ENCODE results near the gene GRIN2D.
"Not testable (repeated sequence)": the region's sequence is repeated elsewhere in the genome, so short reads cannot be mapped to it uniquely, and the experiment has no call there.

GRIN2D gene

DNA sequence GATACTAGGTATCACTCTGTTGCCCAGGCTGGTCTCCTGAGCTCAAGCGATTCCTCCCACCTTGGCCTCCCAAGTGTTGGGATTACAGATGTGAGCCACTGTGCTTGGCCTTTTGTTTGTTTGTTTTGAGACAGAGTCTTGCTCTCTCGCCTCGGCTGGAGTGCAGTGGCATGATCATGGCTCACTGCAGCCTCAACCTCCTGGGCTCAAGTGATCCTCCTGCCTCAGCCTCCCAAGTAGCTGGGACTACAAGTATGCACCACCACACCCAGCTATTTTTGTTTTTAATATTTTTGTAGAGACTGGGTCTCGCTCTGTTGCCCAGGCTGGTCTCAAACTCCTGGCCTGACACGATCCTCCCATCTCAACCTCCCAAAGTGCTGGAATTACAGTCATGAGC is 21.7 kb upstream of the GRIN2D start:
- DNase-seq (ENCODE audit: low read depth) = not testable (repeated sequence)

DNA sequence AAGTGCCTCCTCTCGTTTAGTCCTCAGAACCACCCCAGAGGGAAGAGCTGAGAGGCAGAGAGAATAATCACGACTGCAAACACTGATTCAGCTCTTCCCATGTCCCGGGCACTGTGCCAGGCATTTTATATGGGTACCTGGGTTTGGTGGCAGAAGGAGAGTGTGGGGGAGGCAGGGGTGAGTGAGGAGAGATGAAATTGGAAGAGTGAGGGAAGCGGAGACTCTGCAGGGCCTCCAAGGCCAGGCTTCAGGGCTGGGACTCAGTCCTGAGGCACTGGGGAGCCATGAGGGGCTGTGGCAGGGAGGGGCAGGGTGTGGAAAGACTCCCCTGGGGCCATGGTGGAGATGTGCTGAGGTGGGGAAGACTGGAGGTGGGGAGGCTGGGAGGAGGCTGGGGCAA is 20.6 kb upstream of the GRIN2D start:
- no peak for DNase-seq (ENCODE audit: low read depth)

DNA sequence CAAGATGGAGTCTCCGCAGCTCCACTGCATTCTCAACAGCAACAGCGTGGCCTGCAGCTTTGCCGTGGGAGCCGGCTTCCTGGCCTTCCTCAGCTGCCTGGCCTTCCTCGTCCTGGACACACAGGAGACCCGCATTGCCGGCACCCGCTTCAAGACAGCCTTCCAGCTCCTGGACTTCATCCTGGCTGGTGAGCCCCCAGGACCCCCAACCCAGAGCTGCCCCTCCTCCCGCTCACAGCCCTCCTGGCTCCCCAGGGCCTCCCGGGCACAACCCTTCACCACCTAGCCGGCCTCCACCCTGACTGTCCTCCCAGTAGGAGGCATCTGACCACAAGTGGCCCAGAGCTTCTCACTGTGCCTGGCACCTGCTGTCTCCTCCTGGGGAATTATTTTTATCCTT is 19.9 kb upstream of the GRIN2D start:
- no peak for DNase-seq (ENCODE audit: low read depth)

DNA sequence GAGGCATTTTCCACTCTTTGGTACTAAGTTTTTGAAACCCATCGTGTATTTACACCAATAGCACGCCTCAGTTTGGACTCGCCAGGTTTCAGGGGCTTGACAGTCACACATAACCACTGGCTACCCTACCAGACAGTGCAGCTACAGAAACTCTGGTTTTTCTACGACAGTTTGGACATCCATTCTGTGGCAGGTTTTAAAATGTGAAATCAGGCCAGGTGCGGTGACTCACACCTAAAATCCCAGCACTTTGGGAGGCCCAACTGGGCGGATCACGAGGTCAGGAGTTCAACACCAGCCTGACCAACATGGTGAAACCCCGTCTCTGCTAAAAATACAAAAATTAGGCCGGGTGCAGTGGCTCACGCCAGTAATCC is 15.3 kb upstream of the GRIN2D start:
- no peak for DNase-seq (ENCODE audit: low read depth)

DNA sequence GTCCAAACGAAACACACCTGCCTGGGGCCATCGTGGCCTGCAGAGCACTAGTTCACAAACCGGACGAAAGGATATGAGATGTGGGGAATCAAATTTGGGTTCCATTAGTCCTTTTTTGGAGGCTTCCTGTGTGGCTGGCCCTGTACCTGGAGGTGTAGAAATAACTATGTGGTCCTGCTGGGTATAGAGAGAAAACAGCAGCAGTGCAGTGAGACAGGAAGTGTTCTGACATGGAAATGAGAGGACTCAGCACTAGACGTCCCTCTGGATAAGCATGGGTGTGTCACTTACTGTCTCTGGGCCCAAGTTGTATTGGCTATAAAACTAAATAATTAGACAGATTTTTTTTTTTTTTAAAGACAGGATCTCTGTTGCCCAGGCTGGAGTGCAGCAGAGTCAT is 14.4 kb upstream of the GRIN2D start:
- DNase-seq (ENCODE audit: low read depth) = no peak

DNA sequence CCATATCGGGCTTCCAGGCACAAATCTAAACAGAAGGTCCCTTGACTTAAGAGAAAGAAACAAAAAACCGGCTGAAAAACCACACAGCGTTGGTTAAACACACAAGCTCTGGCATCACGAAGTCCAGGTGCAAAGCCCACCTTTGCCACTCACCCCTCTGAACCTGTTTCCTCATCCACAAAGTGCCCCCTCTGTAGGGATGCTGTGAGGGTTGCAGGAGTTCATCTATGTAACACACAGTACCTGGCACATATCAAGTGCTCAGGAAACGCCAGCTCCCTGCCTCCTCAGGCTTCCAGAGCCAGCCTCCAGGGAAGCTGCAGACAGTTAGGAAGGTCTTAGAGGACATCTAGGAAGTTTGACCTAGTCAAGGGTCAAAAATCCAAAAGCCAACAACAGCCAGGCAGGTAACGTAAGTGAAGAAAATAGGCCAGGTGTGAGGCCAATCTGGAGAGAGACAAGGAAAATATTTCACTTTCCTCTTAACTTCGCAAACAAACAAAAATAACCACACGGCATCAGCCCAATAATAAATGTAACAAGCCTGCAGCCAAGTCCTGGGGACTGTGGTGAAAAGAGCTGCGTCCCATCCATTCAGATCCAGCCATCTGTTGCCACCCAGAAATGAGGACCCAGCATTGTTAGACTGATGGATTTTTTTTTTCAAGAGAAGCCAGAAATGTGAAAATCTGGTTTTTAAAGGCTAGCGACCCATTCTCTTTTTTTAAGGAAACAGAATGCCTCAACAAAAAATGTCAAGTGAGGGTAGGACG is 12.1 kb upstream of the GRIN2D start:
- DNase-seq (ENCODE audit: low read depth) = no peak

DNA sequence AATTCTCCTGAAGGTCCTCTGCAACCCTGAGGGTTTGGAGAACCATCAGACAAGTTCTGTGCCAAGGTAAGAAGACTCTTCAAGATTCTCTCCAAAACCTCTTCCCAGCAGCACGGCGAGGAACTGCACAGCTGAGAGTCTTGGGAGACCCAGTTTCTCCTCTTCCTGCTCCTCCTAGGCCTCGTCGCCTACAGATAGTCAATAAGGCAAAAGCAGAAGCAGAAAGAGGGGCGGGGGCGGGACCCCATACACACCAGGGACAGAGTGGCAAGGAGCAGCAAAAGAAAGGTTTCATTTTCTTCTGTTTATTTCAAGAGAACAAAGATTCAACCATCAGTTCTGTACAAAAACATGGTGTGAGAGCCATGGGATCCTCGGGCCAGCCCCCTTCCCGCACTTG is 11.2 kb upstream of the GRIN2D start:
- DNase-seq (ENCODE audit: low read depth) = no peak

DNA sequence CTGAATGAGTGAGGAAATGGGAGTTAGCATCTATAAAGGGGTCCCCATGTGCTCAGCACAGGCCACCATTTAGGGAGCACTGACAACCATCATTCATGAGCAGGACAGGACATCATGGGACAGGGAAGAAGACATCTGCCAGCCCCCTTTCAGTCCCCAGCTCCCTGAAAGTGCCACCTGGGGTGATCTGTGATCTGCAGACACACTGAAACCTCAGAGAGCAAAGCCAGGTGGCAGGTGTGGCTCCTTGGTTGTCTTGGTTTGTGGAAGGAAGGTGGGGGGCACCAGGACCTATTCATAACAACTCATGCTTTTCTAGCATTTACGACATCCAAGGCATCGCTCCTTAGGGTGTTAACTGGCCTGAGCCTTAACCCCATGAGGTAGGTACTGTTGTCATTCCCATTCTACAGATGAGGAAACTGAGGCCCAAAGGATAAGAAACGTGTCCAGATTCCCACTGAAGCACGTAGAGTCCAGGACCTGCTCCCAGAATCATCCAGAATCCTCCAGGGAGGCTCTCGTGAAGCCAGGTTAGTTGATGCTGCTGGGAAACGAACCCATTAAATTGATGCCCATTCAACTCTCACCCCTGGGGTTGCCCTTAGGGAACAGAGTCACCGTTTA is 7.9 kb upstream of the GRIN2D start:
- no peak for DNase-seq (ENCODE audit: low read depth)

DNA sequence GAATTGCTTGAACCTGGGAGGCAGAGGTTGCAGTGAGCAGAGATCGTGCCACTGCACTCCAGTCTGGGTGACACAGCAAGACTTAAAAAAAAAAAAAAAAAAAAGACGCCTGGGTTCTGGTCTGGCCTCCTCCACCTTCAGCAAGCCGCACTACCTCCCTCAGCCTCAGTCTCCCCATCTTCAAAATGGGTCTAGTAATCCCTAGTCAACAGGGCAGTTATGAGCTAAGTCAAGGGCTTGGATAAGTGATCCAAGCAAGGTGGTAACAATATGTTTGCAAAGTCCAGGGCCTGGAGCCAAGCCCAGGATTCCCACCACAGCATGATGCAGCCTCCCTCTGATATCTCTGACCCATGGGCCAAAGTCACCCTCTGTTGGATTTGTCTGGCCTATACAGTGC is 6.5 kb upstream of the GRIN2D start:
- no peak for DNase-seq (ENCODE audit: low read depth)

DNA sequence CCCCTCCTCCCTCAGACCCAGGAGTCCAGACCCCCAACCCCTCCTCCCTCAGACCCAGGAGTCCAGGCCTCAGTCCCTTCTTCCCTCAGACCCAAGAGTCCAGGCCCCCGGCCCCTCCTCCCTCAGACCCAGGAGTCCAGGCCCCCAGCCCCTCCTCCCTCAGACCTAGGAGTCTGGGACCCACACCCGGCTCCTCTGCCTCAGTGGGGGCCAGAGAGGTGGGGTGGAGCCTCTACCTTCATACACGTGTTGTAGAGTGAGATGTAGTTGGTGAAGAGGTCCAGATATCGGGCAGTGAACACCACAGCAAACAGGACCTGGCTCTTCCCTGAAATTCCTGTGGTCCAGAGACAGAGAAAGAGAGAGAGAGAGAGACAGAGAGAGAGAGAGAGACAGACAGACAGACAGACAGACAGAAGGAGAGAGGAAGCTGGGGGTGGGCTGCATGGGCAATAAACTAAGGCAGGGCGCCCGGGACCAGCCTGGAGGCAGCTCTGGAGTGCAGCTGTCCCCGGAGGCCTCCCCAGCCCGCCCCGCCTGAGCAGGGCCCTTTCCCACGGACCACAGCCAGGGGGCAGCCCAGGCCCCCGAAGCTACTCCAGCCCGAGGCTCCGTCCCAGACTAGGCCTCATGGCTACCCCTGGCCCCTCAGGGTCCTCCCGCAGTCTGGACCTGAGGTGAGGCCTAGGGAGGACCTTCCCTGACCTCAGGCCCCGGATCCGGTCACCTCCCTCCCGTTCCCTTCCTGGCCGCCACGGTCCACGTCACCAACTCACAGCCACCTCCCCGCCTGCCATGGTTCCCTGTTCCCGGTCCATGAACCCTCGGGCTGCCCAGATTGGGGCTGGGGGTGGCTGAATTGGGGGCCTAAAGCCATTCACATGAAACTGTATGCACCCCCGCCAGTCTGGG is 3.0 kb upstream of the GRIN2D start:
- peak; percentile 47 for DNase-seq (ENCODE audit: low read depth)

DNA sequence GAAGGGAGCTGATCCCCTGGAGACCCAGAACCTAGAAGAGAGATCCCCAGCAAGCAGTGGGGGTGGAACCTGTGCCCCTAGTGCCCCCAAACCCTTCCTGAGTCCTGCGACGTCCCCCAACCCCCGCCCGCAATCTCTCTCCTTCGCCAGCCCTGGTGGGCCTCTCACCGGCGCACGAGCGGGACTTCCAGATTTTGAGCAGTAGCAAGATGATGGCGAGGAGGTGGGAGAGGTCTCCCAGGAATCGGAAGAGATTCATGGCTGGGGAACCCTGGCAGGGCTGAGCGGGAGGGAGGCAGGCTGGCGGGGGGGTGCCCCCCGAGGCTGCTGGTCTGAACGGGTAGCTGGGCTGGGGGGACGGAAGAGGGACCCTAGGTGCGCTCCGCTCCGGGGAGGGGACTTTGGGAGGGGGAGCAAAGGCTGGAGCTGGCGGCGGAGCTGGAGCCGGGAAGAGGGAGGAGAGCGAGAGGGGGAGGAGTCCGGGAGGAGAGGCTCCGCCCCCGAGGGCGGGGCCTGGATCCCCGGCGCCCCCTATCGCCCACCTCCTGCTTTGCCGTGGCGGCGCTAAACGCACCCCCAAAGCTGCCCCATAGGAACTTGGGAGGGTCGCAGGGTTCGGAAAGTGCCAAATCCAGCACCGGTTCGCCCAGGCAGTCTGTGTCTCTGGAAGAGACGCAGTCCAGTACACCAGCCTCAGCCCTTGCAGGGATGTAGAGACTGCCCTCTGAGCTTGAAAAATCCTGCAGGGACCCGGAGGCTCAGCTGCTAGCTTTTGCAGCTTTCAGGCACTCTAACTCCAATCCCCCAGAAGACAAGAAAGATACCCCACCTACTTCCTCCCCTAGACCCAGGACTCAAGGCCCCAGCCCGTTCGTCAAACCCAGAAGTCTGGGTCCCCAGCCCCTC is 2.1 kb upstream of the GRIN2D start, which contains the start of gene KDELR1:
Gene KDELR1 (minus strand): TSS at position 452 of the 906 bp plus-strand sequence. CDS start 193 bp downstream, at position 259.
- peak; percentile 55 for DNase-seq (ENCODE audit: low read depth)

DNA sequence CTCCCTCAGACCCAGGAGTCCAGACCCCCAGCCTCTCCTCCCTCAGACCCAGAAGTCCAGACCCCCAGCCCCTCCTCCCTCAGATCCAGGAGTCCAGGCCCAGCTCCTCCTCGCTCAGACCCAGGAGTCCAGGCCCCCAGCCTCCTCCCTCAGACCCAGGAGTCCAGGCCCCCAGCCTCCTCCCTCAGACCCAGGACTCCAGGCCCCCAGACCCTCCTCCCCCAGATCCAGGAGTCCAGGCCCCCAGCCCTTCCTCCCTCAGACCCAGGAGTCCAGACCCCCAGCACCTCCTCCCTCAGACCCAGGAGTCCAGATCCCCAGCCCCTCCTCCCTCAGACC is 1.5 kb upstream of the GRIN2D start:
- DNase-seq (ENCODE audit: low read depth) = not testable (repeated sequence)

DNA sequence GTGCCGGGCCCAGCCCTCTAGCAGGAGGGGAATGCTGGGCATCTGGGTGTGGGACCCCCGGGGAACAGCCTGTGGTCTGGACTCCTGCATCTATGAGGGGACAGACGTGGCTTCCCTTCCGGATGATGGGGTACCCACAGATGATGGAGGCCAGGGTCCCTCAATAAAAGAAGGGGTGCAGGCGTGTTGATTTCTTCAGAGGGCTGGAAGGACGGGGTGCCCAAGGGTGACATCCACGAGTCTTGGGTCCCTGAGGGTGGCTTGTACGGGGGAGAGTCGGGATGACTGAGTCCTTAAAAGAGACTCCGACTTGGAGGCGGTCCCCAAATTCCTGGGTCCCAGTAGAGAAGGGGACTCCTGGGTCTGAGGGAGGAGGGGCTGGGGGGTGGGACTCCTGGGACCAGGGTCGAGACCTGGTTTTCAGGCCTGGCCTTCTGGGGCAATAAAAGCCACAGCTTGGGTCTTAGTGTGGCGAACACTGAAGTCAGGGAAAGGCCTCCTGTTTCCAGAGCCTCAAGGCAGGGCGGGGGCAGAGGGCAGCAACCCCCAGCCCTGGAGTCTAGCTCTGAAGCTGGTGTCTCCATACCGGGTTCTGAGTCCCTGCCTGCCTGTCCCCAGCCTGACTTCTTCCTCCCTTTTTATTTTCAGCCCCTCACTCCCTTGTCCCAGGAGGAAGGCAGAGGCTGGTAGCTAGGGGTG is 459 bp upstream of the GRIN2D start:
- DNase-seq (ENCODE audit: low read depth) = no peak

DNA sequence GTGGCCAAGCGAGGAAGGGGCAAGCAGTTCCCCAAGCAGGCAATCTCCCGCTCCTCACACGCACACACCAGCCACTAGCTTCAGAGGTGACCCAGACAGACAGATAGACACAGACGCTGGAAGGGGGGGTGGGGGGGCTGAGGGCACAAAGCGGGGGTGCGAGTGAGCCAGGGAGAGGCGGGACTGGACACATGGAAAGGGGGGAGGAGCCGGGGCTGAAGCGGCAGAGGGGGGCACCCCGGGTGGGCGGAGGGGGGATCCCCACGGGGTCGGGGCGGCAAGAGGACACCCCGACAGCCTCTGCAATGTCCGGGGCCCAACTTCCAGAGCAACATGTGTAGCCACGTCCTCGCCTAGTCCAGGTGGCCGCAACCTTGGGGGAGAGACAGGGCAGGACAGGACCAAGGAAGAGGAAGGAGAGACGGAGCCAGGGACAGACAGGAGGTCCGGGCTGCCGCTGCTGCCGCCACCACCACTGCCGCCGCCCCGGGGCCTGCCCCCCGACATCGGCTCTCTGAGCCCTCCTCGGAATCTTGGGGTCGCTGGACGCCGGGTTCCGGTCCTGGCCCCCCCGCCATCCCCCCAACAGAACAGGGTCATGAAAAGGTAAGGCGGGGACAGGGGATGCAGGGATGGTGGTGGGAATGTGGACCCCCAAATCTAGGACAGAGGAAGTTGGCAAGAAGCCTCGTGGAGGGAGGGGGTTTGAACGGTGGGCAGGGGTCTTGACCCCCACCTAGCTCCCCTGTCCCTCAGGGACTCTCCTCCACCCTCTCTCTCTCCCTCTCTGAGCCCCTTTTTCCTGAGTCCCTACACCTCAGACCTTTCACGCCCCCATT is 1.1 kb downstream of the GRIN2D start:
- no peak for DNase-seq (ENCODE audit: low read depth)

DNA sequence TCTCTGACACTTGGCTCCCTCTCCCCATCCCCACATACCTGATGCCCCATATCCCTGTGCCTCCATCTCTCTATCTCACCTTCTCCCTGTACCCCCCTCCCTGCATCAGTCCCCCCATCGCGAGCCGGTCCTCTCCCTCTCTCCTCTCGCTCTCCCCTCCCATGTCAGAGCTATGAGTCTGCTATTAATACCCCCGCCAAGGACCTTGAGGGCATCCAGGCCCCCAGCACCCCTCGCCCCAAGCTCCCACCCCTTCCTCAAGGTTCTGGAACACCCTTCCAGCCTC is 1.6 kb downstream of the GRIN2D start:
- no peak for DNase-seq (ENCODE audit: low read depth)

DNA sequence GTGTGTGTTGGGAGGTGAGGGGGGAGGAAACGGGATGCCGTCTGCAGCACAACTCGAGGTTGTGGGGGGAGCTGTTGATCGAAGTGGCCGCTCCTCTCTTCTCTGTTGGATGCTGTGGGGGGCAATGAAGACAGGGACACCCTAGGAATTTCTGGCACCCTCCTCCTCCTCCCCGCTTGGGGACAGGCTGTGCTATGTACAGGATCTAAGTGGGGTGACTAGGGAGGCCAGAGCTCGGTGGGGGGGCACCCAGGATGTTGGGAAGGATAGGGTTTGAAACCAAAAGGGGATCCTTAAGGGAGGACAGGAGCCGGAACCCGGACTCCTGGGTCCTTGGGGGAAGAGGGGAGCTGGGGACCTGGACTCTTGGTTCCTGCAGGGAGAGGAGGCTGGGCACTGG is 2.0 kb downstream of the GRIN2D start:
- DNase-seq (ENCODE audit: low read depth) = no peak

DNA sequence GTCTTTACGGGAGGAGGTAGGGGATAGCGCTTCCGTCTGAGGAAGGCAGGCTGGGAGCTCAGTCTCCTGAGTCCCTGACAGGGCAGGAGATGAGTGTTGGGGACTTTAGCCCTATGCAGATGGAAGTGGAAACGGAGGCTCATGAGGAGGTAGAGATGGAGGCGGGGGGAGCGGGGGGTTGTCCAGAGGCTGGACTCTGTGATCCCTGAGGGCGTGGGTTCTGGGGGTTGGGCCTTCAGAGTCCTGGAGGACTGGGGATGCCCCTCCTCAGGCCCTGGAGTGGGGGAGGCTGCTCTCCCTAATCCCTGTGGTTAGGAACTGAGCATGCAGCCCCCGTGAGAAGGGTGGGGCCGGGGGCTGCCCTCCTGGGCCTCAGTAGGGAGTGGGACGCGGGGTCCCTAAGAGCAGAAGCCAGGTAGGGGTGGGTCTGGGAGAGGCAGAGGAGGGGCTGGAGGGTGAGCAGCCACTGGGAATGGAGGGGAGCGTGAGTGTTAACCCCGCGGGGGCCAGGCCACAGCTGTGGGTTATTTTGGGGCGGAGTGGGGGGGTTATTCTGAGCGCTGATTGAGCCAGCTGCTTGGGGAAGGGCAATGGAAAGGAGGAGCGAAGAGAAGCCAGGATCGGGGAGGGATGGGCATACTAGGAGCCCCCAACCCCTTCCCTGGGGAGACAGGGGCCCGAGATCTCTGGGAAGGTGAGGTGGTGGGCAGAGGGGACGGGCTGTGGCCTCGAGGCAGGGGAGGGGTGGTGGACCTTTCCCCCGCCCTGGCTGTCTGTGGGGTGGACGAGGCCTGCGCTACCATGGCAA is 2.8 kb downstream of the GRIN2D start:
- DNase-seq (ENCODE audit: low read depth) = no peak

DNA sequence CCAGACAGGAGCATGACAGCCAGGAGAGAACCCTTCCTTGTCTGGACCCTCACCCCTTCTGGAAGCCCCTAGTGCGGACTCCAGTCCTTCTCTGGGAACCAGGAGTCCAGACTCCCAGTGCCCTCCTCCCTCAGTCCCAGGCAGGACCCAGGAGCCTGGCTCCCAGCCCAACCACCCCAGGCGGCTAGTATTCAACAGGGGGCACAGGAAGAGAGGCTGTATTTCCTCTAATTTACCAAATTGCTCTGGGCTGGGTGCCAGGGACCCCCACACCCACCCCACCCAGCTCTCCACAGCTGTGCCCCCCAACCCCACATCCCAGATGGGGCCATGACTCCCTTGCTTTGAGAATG is 3.3 kb downstream of the GRIN2D start:
- no peak for DNase-seq (ENCODE audit: low read depth)

DNA sequence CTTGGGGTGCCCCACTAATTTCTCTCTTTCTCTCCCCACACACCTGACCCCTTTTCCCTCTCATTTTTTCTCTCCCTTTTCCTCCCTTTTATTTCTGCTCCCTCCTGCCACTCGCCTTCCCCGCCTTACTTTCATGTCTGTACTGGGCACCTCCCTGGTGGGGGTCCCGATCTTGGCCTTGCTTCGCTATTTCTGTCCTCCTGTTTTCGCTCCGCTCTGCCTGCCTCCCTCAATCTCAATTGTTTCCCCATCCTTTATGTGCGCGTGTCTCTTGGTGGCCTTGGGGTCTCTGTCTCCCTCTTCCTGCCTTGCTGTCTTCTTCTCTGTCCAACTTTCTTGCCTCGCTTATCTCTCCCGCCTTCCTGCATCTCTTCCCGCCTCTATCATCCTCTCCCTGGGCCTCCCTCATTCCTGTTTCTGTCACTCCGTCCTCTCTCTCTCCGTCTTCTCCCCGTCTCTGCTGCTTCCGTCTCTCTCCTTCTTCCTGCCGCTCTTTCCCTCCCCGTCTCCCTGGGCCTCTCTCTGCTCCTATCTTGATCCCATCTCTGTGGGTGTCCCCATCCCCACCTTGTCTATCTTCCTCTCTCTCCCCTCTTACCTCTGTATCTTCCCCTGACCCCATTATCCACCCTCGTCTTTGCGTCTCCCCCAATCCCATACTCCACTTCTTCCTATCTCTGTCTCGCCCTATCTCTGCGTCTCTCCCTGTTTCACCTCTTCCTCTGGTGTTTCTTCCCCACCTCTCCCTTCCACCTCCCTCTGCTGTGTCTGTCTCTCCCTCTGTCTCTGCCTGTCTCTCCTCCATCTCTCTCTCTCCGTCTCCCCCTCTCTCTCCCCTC is 4.0 kb downstream of the GRIN2D start:
- DNase-seq (ENCODE audit: low read depth) = no peak

All from stimulated activated CD4-positive, alpha-beta T cell treated with anti-CD3 and anti-CD28 coated beads, Interleukin-2, amount 100 ng/mL, for 4 hours (primary cell).